K562 (cell line): ENCODE results near the gene OR5K2. TPM values are rescaled to one million over a fixed set of nuclear protein-coding genes. Genes with fewer than 3 reads are reported as not detected.

Experiments used
- ATF7 ChIP-seq: fragments of 450-650 bp; IDR thresholded peaks from 2 replicates; pipeline ENCODE4 v1.7.1; 2014; ENCODE audit warnings: mild to moderate bottlenecking, moderate library complexity
- COPS2 ChIP-seq: fragments of 450-650 bp; conservative IDR thresholded peaks from 2 replicates; pipeline ENCODE4 v1.6.1; 2016; ENCODE audit warnings: mild to moderate bottlenecking, moderate library complexity
- MBD2 ChIP-seq: sonication (generic); IDR thresholded peaks from 2 replicates; pipeline ENCODE4 v1.6.1; 2016; ENCODE audit warnings: low read depth, borderline replicate concordance
- NRF1 ChIP-seq, 2 experiments: fragments of 450-650 bp; IDR thresholded peaks in 1 of 2; conservative IDR thresholded peaks in 1 of 2; 2 replicates each; pipeline ENCODE4 v1.6.1; 2014; ENCODE audit warnings: mild to moderate bottlenecking in 2 of 2
- PCBP2 ChIP-seq: fragments of 200-400 bp; formaldehyde crosslinking; IDR thresholded peaks from 2 replicates; pipeline ENCODE4 v1.6.1; 2018; ENCODE audit warnings: low read length, low read depth, mild to moderate bottlenecking, moderate library complexity; ENCODE audit not compliant: poor library complexity, severe bottlenecking
- REST ChIP-seq, 2 experiments: fragments of 450-650 bp; formaldehyde crosslinking in 1 of 2; IDR thresholded peaks; 2 replicates each; pipeline versions ENCODE4 v1.4.0 to v1.6.1; 2014 to 2020; ENCODE audit warnings: mild to moderate bottlenecking in 2 of 2, borderline replicate concordance in 1 of 2, low read depth in 1 of 2
- SETDB1 ChIP-seq: IDR thresholded peaks from one replicate; pipeline ENCODE4 v1.6.1; 2012; ENCODE audit warnings: low read length, control low read depth, inconsistent platforms
- STAG1 ChIP-seq: sonication (generic); formaldehyde crosslinking; IDR thresholded peaks from 2 replicates; pipeline ENCODE4 v1.5.0; 2020; ENCODE audit warnings: missing genetic modification reagents, borderline replicate concordance
- polyA plus RNA-seq, 8 experiments: library from polyadenylated mRNA; depleted of rRNA in 4 of 8; stranded (reverse) in 5 of 8; unstranded in 3 of 8; fragments of >200 nt; fragmentation: Nextera tagmentation in 2 of 8; fragmentation: Illumina TruSeq in 1 of 8; extraction: Ambion mirVana in 2 of 8; extraction: Trizol in 1 of 8; gene quantifications; 2 replicates each; pipeline versions ENCODE4 v1.2.1 to v1.2.3, GENCODE V29; 2011 to 2014; ENCODE audit warnings: inconsistent platforms in 1 of 8, missing spikeins in 1 of 8
- total RNA-seq, 7 experiments: library from RNA; depleted of rRNA in 6 of 7; stranded (reverse); fragments of >200 nt in 6 of 7; fragmentation: Illumina TruSeq in 2 of 7; extraction: Trizol in 2 of 7; gene quantifications; 2 replicates each; pipeline versions ENCODE4 v1.2.1 to v1.2.3, GENCODE V29; 2011 to 2021; ENCODE audit warnings: low replicate concordance in 1 of 7
- TF ChIP-seq, protein P1 (sequence below): fragments of 250-450 bp; sonication (Bioruptor Pico); IDR thresholded peaks from 2 replicates; pipeline ENCODE4 v1.4.0; 2020; ENCODE audit warnings: mild to moderate bottlenecking, moderate library complexity, borderline replicate concordance
- TF ChIP-seq, protein P2 (sequence below): fragments of 450-650 bp; IDR thresholded peaks from 2 replicates; pipeline ENCODE4 v1.6.1; 2018; ENCODE audit not compliant: partially characterized antibody
- TF ChIP-seq, protein P3 (sequence below): IDR thresholded peaks from 2 replicates; pipeline ENCODE4 v1.6.1; 2014; ENCODE audit warnings: antibody characterized with exemption

Gene OR5K2
- total and polyA plus RNA-seq, 9 of the 15 experiments (the other 6 are each of a cell fraction or from before 2014, with no cell fraction given) = not detected

DNA sequence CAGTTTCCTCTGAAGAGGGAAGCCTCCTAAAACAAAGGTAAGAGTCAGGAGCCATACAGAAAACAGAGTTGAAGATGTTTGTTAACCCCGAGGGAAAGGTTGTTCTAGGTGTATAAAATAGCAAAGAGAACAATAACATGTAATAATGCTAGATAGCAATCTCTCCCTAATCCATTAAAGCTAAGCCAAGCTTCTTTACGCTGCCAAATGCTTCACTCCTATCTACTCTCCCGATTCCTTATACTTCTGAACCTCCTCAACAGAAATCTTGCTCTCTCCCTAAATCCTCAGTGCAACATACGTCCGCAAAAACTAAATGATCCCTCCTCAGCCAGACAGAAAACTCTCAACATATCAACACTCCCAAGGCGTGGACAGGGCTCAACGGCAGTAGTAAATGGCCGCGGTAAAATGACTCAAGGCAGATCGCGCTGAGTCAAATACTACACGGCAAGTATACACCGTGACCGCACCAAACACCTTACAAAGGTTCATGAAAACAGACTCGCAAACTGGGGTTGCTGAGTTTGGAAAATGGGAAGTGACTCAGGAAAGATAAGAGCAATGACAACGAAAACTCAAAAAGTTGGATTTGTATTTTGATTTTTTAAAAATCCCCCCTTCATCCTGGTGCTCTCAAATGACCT lies 24.5 kb downstream of the OR5K2 start (continued):
- TF ChIP-seq, protein P1, sequence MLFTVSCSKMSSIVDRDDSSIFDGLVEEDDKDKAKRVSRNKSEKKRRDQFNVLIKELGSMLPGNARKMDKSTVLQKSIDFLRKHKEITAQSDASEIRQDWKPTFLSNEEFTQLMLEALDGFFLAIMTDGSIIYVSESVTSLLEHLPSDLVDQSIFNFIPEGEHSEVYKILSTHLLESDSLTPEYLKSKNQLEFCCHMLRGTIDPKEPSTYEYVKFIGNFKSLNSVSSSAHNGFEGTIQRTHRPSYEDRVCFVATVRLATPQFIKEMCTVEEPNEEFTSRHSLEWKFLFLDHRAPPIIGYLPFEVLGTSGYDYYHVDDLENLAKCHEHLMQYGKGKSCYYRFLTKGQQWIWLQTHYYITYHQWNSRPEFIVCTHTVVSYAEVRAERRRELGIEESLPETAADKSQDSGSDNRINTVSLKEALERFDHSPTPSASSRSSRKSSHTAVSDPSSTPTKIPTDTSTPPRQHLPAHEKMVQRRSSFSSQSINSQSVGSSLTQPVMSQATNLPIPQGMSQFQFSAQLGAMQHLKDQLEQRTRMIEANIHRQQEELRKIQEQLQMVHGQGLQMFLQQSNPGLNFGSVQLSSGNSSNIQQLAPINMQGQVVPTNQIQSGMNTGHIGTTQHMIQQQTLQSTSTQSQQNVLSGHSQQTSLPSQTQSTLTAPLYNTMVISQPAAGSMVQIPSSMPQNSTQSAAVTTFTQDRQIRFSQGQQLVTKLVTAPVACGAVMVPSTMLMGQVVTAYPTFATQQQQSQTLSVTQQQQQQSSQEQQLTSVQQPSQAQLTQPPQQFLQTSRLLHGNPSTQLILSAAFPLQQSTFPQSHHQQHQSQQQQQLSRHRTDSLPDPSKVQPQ (CRISPR knock-in tag) = no peak
- TF ChIP-seq, protein P2, sequence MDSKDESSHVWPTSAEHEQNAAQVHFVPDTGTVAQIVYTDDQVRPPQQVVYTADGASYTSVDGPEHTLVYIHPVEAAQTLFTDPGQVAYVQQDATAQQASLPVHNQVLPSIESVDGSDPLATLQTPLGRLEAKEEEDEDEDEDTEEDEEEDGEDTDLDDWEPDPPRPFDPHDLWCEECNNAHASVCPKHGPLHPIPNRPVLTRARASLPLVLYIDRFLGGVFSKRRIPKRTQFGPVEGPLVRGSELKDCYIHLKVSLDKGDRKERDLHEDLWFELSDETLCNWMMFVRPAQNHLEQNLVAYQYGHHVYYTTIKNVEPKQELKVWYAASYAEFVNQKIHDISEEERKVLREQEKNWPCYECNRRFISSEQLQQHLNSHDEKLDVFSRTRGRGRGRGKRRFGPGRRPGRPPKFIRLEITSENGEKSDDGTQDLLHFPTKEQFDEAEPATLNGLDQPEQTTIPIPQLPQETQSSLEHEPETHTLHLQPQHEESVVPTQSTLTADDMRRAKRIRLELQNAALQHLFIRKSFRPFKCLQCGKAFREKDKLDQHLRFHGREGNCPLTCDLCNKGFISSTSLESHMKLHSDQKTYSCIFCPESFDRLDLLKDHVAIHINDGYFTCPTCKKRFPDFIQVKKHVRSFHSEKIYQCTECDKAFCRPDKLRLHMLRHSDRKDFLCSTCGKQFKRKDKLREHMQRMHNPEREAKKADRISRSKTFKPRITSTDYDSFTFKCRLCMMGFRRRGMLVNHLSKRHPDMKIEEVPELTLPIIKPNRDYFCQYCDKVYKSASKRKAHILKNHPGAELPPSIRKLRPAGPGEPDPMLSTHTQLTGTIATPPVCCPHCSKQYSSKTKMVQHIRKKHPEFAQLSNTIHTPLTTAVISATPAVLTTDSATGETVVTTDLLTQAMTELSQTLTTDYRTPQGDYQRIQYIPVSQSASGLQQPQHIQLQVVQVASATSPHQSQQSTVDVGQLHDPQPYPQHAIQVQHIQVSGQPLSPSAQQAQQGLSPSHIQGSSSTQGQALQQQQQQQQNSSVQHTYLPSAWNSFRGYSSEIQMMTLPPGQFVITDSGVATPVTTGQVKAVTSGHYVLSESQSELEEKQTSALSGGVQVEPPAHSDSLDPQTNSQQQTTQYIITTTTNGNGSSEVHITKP = no peak
- TF ChIP-seq REST (IDR thresholded peaks at IDR 0.05; ENCODE audit: borderline replicate concordance) (peak; percentile 39; the same call in 1 of the 2 replicates), REST (CRISPR knock-in tag; IDR thresholded peaks at IDR 0.05; ENCODE audit: low read depth) (no peak), PCBP2 (no peak), STAG1 (CRISPR knock-in tag) (no peak), ATF7 (no peak), COPS2 (no peak), MBD2 (no peak), NRF1 (conservative IDR thresholded peaks at IDR 0.05 in 1 of 2, IDR thresholded peaks at IDR 0.05 in 1 of 2) (no peak), SETDB1 (no peak)
- TF ChIP-seq, protein P3, sequence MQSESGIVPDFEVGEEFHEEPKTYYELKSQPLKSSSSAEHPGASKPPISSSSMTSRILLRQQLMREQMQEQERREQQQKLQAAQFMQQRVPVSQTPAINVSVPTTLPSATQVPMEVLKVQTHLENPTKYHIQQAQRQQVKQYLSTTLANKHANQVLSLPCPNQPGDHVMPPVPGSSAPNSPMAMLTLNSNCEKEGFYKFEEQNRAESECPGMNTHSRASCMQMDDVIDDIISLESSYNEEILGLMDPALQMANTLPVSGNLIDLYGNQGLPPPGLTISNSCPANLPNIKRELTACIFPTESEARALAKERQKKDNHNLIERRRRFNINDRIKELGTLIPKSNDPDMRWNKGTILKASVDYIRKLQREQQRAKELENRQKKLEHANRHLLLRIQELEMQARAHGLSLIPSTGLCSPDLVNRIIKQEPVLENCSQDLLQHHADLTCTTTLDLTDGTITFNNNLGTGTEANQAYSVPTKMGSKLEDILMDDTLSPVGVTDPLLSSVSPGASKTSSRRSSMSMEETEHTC = no peak
